Thyroid gland (tissue), 4 donors: ENCODE data around the gene ANKRD33B. TPM values are rescaled to one million over a fixed set of nuclear protein-coding genes. Genes with fewer than 3 reads are reported as not detected.
"Not testable (repeated sequence)": the region's sequence is repeated elsewhere in the genome, so short reads cannot be mapped to it uniquely, and the experiment has no call there.

Source experiments
- DNase-seq, 2 donors: peaks; one replicate each; pipeline ENCODE4 v3.0.0-alpha.2; 2019
- H3K27ac ChIP-seq, 3 donors: fragments of 200-600 bp; sonication (generic); 1 replicate in 2 of 3; 2 replicates in 1 of 3; pipeline ENCODE4 v1.5.1; 2016 to 2019; ENCODE audit warnings: mild to moderate bottlenecking in 1 of 3, moderate library complexity in 1 of 3
- H3K27me3 ChIP-seq: fragments of 200-600 bp; sonication (generic); one replicate; pipeline ENCODE4 v1.5.1; 2019
- H3K36me3 ChIP-seq, 2 donors: fragments of 200-600 bp; sonication (generic); one replicate each; pipeline ENCODE4 v1.5.1; 2016 to 2019
- H3K4me1 ChIP-seq, 2 donors: fragments of 200-600 bp; sonication (generic); one replicate each; pipeline ENCODE4 v1.5.1; 2017 to 2019
- H3K4me3 ChIP-seq, 3 donors: fragments of 200-600 bp; sonication (generic); replicated peaks in 1 of 3; 1 replicate in 2 of 3; 2 replicates in 1 of 3; pipeline ENCODE4 v1.5.1; 2016; ENCODE audit warnings: mild to moderate bottlenecking in 1 of 3
- H3K9me3 ChIP-seq: fragments of 200-600 bp; sonication (generic); one replicate; pipeline ENCODE4 v1.5.1; 2017
- POLR2A ChIP-seq, 2 donors: fragments of 450-650 bp; IDR thresholded peaks; one replicate each; pipeline ENCODE4 v1.6.1; 2017; ENCODE audit warnings: antibody characterized with exemption in 2 of 2, mild to moderate bottlenecking in 2 of 2, moderate library complexity in 1 of 2
- whole genome bisulfite sequencing, 2 donors: methylation state at CpG; one replicate each; pipeline ENCODE4 v1.1.5; 2017; 5-methylcytosine and 5-hydroxymethylcytosine counted together
- intact Hi-C: fragments of 100-400 bp; cut with DNase I; formaldehyde crosslinking; loops from one replicate; pipeline ENCODE4 v1.15.1; 2023
- total RNA-seq, 4 donors: library from RNA; depleted of rRNA; stranded (reverse); fragments of >200 nt; gene quantifications; one replicate each; pipeline ENCODE4 v1.2.3, GENCODE V29; 2016
- TF ChIP-seq, protein P1 (sequence below), 6 experiments: fragments of 200-600 bp in 3 of 6; fragments of 450-650 bp in 3 of 6; sonication (generic) in 3 of 6; IDR thresholded peaks; one replicate each; pipeline ENCODE4 v1.5.1; 2016 to 2019; ENCODE audit warnings: antibody characterized with exemption in 6 of 6, mild to moderate bottlenecking in 2 of 6, inconsistent platforms in 1 of 6, moderate library complexity in 1 of 6

Gene ANKRD33B
- total RNA-seq, 4 donors from 2014 or later, result 0.67 to 1.6 (median 1.1) TPM

DNA sequence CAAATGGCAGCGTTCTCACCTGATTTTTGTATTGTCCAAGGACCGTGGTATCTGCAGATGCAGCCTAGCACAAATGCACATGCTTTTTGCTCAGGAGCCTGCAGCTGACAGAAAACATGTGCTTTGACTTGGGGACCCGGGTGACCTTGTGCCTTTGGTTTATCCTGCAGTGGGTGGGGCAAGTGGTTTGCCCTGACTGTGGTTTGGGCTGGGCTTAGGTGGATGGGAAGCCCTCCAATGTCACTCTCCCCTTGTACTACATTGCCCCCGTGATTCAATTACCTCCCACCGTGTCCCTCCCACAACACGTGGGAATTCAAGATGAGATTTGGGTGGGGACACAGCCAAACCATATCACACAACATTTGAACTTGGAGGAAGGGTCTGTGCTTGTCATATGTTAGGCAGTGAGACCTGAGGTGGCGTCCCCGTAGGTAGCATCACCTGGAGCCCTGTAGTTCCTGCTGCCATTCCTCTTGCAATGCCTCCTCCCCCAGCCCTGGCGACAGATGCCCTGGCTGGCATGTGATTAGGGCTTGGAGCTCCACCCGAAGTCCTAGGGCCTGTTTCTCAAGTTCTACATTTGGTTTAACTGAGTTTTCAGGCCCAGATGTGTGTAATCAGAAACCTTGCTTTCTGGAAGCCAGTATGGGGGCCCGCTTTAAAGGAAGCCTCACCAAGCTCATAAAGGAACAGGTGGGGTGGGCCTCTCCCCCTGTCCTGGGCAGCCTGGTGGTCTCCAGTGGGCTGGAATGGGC lies 2.1 kb downstream of the ANKRD33B start:
- intact Hi-C loops, result no loop called here
- no peak overlapping the region for H3K4me3 ChIP-seq
- H3K9me3 ChIP-seq, result no peaks in the 10 kb centered on the region
- WGBS, 2 donors, result 74 to 82% methylated on average over 9 to 11 of the region's 11 CpGs
- H3K4me1 ChIP-seq, result peaks cover 10 to 22% of the 10 kb centered on the region in 2 donors
- no peak overlapping the region for H3K27ac ChIP-seq
- no peak for DNase-seq
- no peaks in the 10 kb centered on the region for H3K36me3 ChIP-seq
- TF ChIP-seq, protein P1, sequence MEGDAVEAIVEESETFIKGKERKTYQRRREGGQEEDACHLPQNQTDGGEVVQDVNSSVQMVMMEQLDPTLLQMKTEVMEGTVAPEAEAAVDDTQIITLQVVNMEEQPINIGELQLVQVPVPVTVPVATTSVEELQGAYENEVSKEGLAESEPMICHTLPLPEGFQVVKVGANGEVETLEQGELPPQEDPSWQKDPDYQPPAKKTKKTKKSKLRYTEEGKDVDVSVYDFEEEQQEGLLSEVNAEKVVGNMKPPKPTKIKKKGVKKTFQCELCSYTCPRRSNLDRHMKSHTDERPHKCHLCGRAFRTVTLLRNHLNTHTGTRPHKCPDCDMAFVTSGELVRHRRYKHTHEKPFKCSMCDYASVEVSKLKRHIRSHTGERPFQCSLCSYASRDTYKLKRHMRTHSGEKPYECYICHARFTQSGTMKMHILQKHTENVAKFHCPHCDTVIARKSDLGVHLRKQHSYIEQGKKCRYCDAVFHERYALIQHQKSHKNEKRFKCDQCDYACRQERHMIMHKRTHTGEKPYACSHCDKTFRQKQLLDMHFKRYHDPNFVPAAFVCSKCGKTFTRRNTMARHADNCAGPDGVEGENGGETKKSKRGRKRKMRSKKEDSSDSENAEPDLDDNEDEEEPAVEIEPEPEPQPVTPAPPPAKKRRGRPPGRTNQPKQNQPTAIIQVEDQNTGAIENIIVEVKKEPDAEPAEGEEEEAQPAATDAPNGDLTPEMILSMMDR (IDR thresholded peaks at IDR 0.05), result no peak
- no peak for TF ChIP-seq POLR2A (IDR thresholded peaks at IDR 0.05)
- H3K27me3 ChIP-seq, result peaks cover 3% of the 10 kb centered on the region

DNA sequence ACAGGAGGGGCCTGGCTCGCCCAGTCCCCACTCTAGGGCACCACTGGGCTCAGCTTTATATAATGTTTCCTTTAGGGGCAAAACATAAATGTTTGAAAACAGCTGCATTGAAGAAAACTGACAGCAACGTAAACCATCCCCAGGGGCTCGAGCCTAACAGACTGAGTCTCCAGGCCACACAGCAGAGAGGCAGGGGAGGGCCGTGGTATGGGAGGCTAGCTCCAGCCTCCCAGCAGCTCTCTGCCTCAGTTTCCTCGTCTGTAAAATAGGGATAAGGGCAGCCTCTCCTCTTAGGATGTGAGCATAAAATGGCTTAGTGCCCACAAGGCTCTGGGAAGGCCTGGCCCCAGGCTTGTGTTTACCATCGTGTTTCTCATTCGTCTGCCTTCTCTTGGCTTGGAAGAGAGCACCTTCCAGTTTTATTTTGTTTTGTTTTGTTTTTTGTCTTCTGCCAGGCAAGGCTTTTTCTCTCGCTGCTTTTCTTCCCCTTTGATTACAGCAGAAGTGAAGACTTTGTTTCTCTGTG lies 2.7 kb downstream of the ANKRD33B start:
- Histone ChIP-seq H3K36me3 (no peaks in the 10 kb centered on the region), H3K9me3 (no peaks in the 10 kb centered on the region), H3K27me3 (peaks cover 3% of the 10 kb centered on the region), H3K4me1 (peaks cover 10 to 22% of the 10 kb centered on the region in 2 donors), H3K27ac (no peak overlapping the region), H3K4me3 (no peak overlapping the region)
- TF ChIP-seq, protein P1 (IDR thresholded peaks at IDR 0.05), result no peak
- no peak for TF ChIP-seq POLR2A (IDR thresholded peaks at IDR 0.05)
- WGBS, 2 donors, result 82 to 85% methylated on average over 8 of the region's 8 CpGs
- no peak for DNase-seq
- intact Hi-C loops, result no loop called here

DNA sequence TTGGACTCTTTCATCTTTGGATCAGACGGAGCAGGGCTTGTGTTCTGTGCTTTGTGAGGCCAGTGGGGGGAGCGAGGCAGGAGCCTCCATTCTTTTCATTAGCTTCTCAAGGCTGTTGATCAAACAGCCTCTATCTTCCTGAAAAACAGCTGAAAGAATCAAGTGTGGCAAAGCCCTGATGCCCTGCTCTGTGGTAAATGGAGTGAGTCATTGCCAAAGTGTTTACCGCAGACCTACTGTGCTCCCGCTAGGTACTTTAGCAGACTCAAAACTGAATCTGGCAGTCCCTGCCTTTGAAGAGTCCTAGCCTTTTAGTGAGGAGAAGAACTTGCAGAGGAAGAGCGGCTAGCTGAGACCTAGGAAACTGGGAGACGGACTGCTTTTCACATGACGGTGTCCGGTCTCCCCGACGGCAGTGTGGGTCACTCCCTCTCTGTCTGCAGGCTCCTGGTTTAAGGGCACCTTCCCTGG lies 3.3 kb downstream of the ANKRD33B start:
- Histone ChIP-seq H3K27ac (no peak overlapping the region), H3K4me3 (no peak overlapping the region), H3K27me3 (peaks cover 3% of the 10 kb centered on the region), H3K9me3 (no peaks in the 10 kb centered on the region), H3K36me3 (no peaks in the 10 kb centered on the region), H3K4me1 (peaks cover 10 to 22% of the 10 kb centered on the region in 2 donors)
- intact Hi-C loops, result no loop called here
- TF ChIP-seq POLR2A (IDR thresholded peaks at IDR 0.05), result no peak
- TF ChIP-seq, protein P1 (IDR thresholded peaks at IDR 0.05), result no peak
- DNase-seq, result no peak
- WGBS, 2 donors, result 88 to 93% methylated on average over 10 of the region's 10 CpGs

DNA sequence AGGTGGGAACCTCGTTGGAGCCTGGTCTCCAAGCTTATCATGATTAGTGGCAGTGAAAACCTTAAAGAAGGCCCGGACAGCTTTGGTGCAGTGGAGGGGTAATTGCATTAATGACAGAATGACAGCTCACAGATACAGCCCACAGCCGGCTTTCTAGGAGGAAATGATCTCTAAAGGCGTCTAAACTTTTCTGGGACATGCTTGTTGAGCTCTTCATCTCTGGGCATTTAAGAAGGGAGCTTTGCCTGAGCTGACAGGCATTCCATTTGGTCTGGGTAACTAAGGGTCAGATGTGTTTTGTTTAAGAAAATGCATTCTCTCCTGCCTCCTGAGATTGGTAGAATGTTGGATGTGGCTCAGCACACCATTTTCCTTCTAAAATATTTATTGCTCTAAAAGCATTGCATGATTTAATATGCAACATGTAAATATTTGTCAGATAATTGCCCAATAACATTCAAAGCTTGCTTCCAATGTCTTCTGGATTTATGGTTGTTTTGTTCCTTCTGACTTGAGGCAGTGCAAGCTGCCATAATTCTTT lies 4.0 kb downstream of the ANKRD33B start:
- Histone ChIP-seq H3K4me1 (peaks cover 10 to 20% of the 10 kb centered on the region in 2 donors), H3K36me3 (no peaks in the 10 kb centered on the region), H3K27ac (no peak overlapping the region), H3K9me3 (no peaks in the 10 kb centered on the region), H3K4me3 (no peak overlapping the region), H3K27me3 (peaks cover 3% of the 10 kb centered on the region)
- 78% methylated on average over 4 of the region's 4 CpGs for WGBS, 2 donors
- no peak for TF ChIP-seq POLR2A (IDR thresholded peaks at IDR 0.05)
- TF ChIP-seq, protein P1 (IDR thresholded peaks at IDR 0.05), result no peak
- intact Hi-C loops, result no loop called here
- no peak for DNase-seq

DNA sequence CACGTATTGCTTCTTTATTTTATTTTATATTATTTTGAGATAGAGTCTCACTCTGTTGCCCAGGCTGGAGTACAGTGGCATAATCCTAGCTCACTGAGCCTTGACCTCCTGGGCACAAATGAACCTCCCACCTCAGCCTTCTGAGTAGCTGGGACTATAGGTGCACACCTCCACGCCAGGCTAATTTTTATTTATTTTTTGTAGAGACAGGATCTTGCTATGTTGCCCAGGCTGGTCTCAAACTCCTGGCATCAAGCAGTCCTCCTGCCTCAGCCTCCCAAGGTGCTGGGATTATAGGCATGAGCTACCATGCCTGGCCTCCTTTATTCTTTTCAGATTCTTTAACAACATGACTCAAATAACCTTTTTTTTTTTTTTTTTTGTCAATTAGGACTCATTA lies 6.7 kb downstream of the ANKRD33B start:
- H3K4me1 ChIP-seq, H3K27me3 ChIP-seq, H3K27ac ChIP-seq, H3K4me3 ChIP-seq, H3K36me3 ChIP-seq, intact Hi-C loops, DNase-seq, H3K9me3 ChIP-seq: not testable (repeated sequence)
- WGBS, 2 donors, result 95 to 98% methylated on average over 2 of the region's 2 CpGs
